CD4-positive, alpha-beta T cell treated with Interleukin-15 for 1 hour (primary cell): Measurements from ENCODE around the gene JARID2.

Source experiments
- DNase-seq: peaks from one replicate; pipeline ENCODE4 v3.0.0-alpha.2; 2020

The JARID2 gene

GRCh38 chr6:15513801-15514711, 268.2 kb downstream of the JARID2 start:
- DNase-seq, result no peak

GRCh38 chr6:15515226-15515625, 269.4 kb downstream of the JARID2 start:
- DNase-seq, result no peak

DNA sequence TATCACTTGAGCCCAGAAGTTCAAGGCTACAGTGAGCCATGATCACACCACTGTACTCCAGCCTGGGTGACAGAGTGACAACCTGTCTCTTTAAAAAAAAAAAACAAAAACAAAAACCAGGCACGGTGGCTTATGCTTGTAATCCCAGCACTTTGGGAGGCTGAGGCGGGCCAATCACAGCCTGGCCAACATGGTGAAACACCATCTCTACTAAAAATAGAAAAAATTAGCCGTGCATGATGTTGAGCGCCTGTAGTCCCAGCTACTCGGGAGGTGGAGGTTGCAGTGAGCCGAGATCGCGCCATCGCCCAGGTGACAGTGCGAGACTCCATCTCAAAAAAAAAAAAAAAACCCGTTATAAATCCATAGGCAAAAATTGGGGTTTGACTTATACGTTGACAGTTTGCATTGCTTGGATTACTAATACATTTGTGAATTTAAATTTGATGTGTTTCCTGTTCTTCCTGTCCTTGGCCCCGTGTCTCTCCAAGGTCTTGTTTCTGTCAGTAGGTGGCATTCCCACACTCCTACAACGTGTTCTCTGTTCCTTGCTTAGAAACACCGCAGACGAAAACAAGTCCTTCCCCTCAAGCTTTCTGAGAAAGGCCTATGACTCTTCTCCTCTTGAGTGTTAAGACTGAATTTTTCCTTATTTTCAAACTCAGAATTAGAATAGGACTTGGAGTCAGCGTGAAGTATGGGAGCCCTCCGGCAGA, 269.9 kb downstream of the JARID2 start:
- no peak for DNase-seq

DNA sequence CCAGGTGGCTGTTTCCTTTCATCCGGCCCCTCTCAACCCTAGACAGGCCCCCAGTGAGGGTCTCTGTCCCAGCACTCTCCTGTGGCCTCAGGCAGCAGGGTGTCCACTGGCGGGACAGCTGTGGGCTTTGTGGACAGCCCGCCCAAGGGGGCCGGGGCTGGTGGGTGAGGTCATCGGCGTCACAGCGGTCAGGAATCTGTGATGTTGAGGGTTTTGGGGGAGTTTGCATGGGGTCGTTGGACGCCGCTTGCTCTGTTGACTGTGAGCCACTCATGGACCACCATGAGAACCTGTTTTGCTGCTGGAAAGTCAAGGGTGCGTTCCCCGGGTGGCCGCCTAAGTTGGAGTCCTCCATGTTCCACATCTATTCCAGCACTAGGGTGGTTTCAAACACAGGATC, 270.5 kb downstream of the JARID2 start:
- no peak for DNase-seq

DNA sequence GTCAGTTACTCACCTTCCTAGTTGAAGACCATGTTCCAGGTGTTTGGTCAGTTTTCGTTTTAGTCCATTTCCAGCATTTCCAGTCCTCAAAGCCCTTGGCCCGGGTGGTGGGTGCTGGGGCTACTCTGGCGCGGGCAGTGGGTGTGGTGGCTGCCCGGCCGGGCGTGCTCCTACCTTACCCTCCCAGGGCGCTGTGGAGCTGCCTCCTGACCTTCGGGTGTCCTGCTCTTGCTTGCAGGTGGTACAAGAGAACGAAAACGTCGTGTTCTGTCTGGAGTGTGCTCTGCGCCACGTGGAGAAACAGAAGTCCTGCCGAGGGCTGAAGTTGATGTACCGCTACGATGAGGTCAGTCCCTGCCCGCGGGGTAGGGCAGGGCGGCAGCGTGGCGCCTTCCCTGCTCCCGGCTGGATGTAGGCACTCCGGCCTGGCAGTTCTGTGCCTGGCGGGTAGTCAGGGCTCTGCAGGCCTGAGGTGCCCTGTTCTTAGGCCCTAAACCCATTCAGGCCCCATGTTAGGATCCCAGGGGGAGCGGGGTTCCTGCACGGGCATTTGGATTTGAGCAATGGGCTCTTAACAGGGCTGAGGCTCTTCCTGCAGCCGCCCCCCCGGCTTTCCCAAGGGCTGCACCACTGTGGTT, 271.2 kb downstream of the JARID2 start:
- DNase-seq, result no peak

DNA sequence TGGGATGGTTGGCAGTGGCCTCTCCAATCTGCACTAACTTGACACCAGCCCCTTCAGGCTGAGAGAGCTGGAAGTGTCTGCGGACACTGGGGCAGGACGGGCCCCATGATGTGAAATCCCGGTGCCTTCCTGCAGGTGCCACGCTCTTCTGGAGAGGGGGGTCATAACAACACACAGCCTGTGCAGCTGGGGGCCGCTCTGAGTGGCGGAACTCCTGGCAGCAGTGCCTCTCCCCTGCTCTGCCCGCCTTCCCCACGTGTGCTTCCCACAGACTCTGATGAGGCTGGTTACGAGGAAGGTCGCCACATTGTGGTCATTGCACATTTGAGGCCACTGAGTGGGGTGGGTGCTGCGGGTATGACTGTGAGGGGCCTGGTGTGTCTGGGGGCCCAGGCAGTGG, 271.7 kb downstream of the JARID2 start:
- DNase-seq, result no peak

- DNase-seq, result no peak
These were observed 272.2 kb downstream of the JARID2 start for GRCh38 chr6:15518057-15518456.

DNA sequence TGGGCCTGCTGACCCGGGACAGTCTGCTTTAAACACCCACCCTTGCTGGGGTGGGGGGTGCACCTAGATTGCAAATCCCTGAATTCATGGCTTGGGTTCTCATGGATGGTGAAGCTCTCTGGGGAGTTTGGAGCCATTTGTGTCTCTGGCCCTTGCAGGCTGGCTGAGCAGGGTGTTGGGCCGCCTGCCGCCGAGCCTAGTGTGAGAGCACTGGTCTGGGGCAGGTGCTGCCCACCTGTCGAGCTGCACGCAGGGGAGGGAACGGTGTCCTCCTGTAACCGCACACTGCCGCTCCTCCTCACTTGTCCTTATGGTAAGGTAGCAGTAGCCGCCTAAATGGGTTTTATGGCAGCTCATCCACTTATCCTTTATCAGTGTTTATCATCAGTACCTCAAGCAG, 273.0 kb downstream of the JARID2 start:
- DNase-seq, result no peak

DNA sequence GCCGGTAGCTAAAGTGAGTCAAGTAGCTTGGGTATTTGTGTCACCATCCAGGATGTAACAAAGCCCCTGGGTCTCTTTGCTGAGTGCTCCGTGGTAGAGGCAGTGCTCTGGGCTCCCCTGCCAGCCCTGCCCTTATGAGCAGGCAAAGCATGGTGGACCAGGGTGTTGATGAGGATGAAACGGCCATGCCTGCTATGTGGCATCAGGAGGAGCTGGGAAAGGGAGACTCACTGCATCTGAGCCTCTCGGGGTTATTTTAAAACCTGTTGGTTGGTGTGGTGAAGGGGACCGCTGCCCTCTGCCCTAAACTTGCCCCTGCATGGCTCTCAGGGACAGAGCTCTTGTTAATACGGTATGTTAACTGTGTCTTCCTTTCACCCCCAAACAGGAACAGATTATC, 273.8 kb downstream of the JARID2 start:
- DNase-seq, result no peak

GRCh38 chr6:15520626-15521203, 274.8 kb downstream of the JARID2 start:
- peak; percentile 5 for DNase-seq

GRCh38 chr6:15521582-15521981, 275.7 kb downstream of the JARID2 start:
- no peak for DNase-seq

- peak; percentile 4 for DNase-seq
These were observed 276.2 kb downstream of the JARID2 start for GRCh38 chr6:15522026-15522425.

GRCh38 chr6:15522427-15522826, 276.6 kb downstream of the JARID2 start:
- peak; percentile 17 for DNase-seq

GRCh38 chr6:15522856-15523529, 277.1 kb downstream of the JARID2 start:
- peak; percentile 15 for DNase-seq

GRCh38 chr6:15523679-15524630, 278.1 kb downstream of the JARID2 start:
- DNase-seq, result peak; percentile 12

DNA sequence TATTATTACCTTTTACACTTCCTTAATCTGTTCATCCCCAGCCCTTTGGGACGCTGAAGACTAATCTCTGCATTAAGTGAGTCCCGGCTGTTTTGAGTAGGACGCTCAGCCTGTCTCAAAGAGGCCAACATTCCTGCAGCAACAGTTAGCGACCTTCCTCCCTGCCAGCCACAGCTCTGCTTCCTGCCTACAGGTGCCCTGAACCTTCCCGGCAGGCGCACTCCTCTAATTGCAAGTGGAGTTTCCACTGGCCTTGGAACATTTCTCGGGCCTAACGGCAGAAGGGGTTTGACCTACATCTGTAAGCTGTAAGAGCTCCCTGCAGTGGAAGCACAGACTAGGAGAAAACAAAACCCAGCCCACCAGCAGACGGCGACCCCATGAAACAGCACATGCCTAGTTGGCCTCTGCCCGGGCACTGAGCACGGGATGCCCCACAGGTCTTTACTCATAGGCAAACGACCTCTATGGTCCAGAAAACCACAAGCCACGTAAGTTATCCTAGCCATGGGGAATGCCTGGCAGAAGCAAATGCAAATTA, 279.1 kb downstream of the JARID2 start:
- peak; percentile 7 for DNase-seq

DNA sequence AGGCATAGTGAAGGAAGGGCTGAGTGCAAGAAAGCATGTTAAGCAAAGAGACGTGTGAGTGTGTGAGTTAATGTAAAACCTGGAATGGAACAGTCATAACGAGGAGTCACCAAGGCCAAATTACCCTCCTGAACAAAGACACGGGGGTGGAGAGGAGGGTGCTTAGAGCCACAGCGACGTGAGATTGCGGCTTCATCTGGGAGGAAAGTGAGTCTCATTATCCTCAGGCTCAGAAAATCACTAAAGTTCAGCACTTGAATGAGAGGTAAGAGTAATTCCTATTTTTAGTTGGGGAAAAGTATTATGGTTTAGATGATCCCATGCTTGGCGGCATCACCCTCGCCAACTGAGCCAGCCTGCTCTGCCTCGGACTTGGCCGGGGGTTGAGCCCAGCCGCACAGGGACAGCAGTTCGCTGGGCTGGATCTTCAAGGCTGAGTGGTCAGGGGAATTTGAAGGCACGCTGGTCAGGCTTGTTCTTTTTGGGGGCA, 280.4 kb downstream of the JARID2 start:
- no peak for DNase-seq

GRCh38 chr6:15527838-15528617, 282.2 kb downstream of the JARID2 start:
- DNase-seq, result no peak

- no peak for DNase-seq
These were observed 283.0 kb downstream of the JARID2 start for GRCh38 chr6:15528870-15529269.

DNA sequence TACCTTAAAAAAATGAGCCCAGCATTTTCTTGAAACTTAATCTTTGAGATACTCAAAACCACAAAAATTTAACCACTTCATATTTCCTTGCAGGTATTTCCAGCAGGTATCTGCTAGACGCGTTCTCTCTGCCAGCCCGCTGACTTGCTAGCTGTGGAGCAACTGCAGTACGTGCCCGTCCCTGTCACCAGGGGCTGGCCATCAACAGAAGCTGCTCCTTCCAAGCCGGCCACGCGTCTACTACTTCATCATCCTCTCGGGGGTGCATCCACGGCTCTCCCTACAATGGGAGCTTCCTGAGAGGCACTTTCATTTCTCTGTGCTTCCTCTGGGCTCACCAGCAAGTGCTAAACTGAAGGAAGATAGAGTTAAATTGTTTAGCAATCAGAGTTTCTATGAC, 284.5 kb downstream of the JARID2 start:
- DNase-seq, result no peak
